H1 (cell line): Measurements from ENCODE around the gene ADH4. TPM values are rescaled to one million over a fixed set of nuclear protein-coding genes. Genes with fewer than 3 reads are reported as not detected.

Experiments
- CTCF ChIA-PET: fragments of 300-600 bp; sonication (Branson Sonifier 250); formaldehyde crosslinking; loops from one replicate; lab custom pipeline; 2021; ENCODE audit not compliant: partially characterized antibody; lab: Charles Lee
- POLR2A ChIA-PET: fragments of 300-600 bp; sonication (Branson Sonifier 250); formaldehyde crosslinking; loops from one replicate; lab custom pipeline; 2021; ENCODE audit warnings: inconsistent platforms; ENCODE audit not compliant: partially characterized antibody; lab: Charles Lee
- DNase-seq, 2 experiments: peaks; one replicate each; pipeline versions ENCODE4 v3.0.0 to v3.0.0-alpha.2; 2010 to 2022; ENCODE audit warnings: low spot score in 2 of 2, low read depth in 1 of 2, mixed read lengths in 1 of 2
- FAIRE-seq: peaks from 2 replicates; lab custom pipeline; 2011; peaks lifted over from hg19 to GRCh38; lab: Jason Lieb, UNC
- H2AFZ ChIP-seq: 2 replicates; pipeline ENCODE4 v1.8.1; 2012; ENCODE audit warnings: low read length, inconsistent platforms
- H2AK5ac ChIP-seq: 2 replicates; pipeline ENCODE4 v1.6.1; 2013; ENCODE audit warnings: low read depth, low read length
- H2BK120ac ChIP-seq: replicated peaks from 2 replicates; pipeline ENCODE3; 2013; ENCODE audit warnings: low read depth, low read length, inconsistent platforms
- H2BK12ac ChIP-seq: 2 replicates; pipeline ENCODE4 v1.6.1; 2013; ENCODE audit warnings: low read depth, low read length
- H2BK15ac ChIP-seq: 2 replicates; pipeline ENCODE4 v1.6.1; 2013; ENCODE audit warnings: low read length
- H2BK20ac ChIP-seq: 2 replicates; pipeline ENCODE4 v1.6.1; 2013; ENCODE audit warnings: low read length
- H2BK5ac ChIP-seq: 2 replicates; pipeline ENCODE4 v1.6.1; 2013; ENCODE audit warnings: low read depth, low read length
- H3K14ac ChIP-seq: 2 replicates; pipeline ENCODE4 v1.6.1; 2013; ENCODE audit warnings: inconsistent platforms; ENCODE audit not compliant: insufficient read length
- H3K18ac ChIP-seq: 2 replicates; pipeline ENCODE4 v1.6.1; 2013; ENCODE audit warnings: low read length; ENCODE audit errors: extremely low read depth
- H3K23ac ChIP-seq: 2 replicates; pipeline ENCODE4 v1.6.1; 2013; ENCODE audit warnings: inconsistent platforms; ENCODE audit not compliant: insufficient read length
- H3K23me2 ChIP-seq: 2 replicates; pipeline ENCODE4 v1.6.1; 2013; ENCODE audit warnings: low read depth, low read length
- H3K27ac ChIP-seq: 2 replicates; pipeline ENCODE4 v1.6.1; 2011; ENCODE audit warnings: low read depth, low read length, inconsistent platforms
- H3K27me3 ChIP-seq, 4 experiments: replicated peaks in 1 of 4; 1 replicate in 1 of 4; 2 replicates in 3 of 4; pipeline versions ENCODE4 v1.6.1 to v1.8.1; 2011 to 2013; ENCODE audit warnings: low read length in 3 of 4, mild to moderate bottlenecking in 3 of 4, inconsistent platforms in 2 of 4, mixed read lengths in 2 of 4, moderate library complexity in 1 of 4; ENCODE audit not compliant: control insufficient read depth in 3 of 4, insufficient read depth in 3 of 4; ENCODE audit errors: extremely low read depth in 1 of 4
- H3K36me3 ChIP-seq, 4 experiments: 2 replicates each; pipeline versions ENCODE4 v1.6.1 to v1.8.1; 2011 to 2013; ENCODE audit warnings: mild to moderate bottlenecking in 4 of 4, low read length in 3 of 4, moderate library complexity in 2 of 4, control low read depth in 1 of 4, inconsistent platforms in 1 of 4; ENCODE audit not compliant: insufficient read depth in 4 of 4, control insufficient read depth in 2 of 4
- H3K4ac ChIP-seq: replicated peaks from 2 replicates; pipeline ENCODE3; 2013; ENCODE audit warnings: low read length, low read depth, mixed read lengths, inconsistent platforms; ENCODE audit not compliant: insufficient read length
- H3K4me1 ChIP-seq, 4 experiments: replicated peaks in 1 of 4; 1 replicate in 1 of 4; 2 replicates in 3 of 4; pipeline versions ENCODE4 v1.6.1 to v1.8.1; 2011 to 2013; ENCODE audit warnings: low read length in 3 of 4, inconsistent platforms in 2 of 4, mixed read lengths in 1 of 4; ENCODE audit not compliant: insufficient read depth in 4 of 4, control insufficient read depth in 3 of 4
- H3K4me2 ChIP-seq, 2 experiments: 2 replicates each; pipeline versions ENCODE4 v1.6.1 to v1.8.1; 2011 to 2013; ENCODE audit warnings: low read depth in 2 of 2, low read length in 2 of 2, control low read depth in 1 of 2, inconsistent platforms in 1 of 2, mild to moderate bottlenecking in 1 of 2; ENCODE audit not compliant: insufficient read depth in 1 of 2
- H3K4me3 ChIP-seq, 4 experiments: fragments of 200-600, 300-600 bp in 1 of 4; sonication (generic), shearing (Covaris generic), sonication (Bioruptor Twin) in 1 of 4; 2 replicates each; pipeline versions ENCODE4 v1.5.1 to v1.8.1; 2011 to 2016; ENCODE audit warnings: low read length in 4 of 4, low read depth in 3 of 4, control low read depth in 2 of 4, inconsistent platforms in 2 of 4, mild to moderate bottlenecking in 2 of 4, mixed read lengths in 1 of 4, moderate library complexity in 1 of 4; ENCODE audit not compliant: insufficient read depth in 2 of 4; ENCODE audit errors: extremely low read depth in 1 of 4
- H3K56ac ChIP-seq: replicated peaks from 2 replicates; pipeline ENCODE3; 2013; ENCODE audit warnings: low read depth, mild to moderate bottlenecking, mixed read lengths, low read length, inconsistent platforms; ENCODE audit not compliant: insufficient read length
- H3K79me1 ChIP-seq: 2 replicates; pipeline ENCODE4 v1.6.1; 2013; ENCODE audit warnings: low read depth, low read length, control low read depth
- H3K79me2 ChIP-seq, 2 experiments: 2 replicates each; pipeline versions ENCODE4 v1.6.1 to v1.8.1; 2012 to 2013; ENCODE audit warnings: low read length in 2 of 2, mild to moderate bottlenecking in 2 of 2, inconsistent platforms in 1 of 2; ENCODE audit not compliant: insufficient read depth in 2 of 2, control insufficient read depth in 1 of 2
- H3K9ac ChIP-seq, 4 experiments: replicated peaks in 1 of 4; 1 replicate in 1 of 4; 2 replicates in 3 of 4; pipeline versions ENCODE4 v1.6.1 to v1.8.1; 2011 to 2013; ENCODE audit warnings: low read depth in 3 of 4, low read length in 3 of 4, control low read depth in 2 of 4, mild to moderate bottlenecking in 2 of 4, moderate library complexity in 2 of 4, inconsistent platforms in 1 of 4; ENCODE audit errors: extremely low read depth in 1 of 4
- H3K9me3 ChIP-seq, 2 experiments: 2 replicates each; pipeline versions ENCODE4 v1.6.1 to v1.8.1; 2012 to 2013; ENCODE audit warnings: mild to moderate bottlenecking in 2 of 2, moderate library complexity in 2 of 2, control low read depth in 1 of 2, inconsistent platforms in 1 of 2, low read depth in 1 of 2, low read length in 1 of 2, mixed read lengths in 1 of 2; ENCODE audit not compliant: insufficient read depth in 2 of 2
- H4K20me1 ChIP-seq, 2 experiments: replicated peaks in 1 of 2; 2 replicates each; pipeline versions ENCODE3 to v1.8.1; 2011 to 2013; ENCODE audit warnings: inconsistent platforms in 2 of 2, low read length in 2 of 2, mild to moderate bottlenecking in 1 of 2; ENCODE audit not compliant: insufficient read depth in 2 of 2, control insufficient read depth in 1 of 2
- H4K5ac ChIP-seq: 2 replicates; pipeline ENCODE4 v1.6.1; 2013; ENCODE audit warnings: low read length, low read depth, mixed read lengths, inconsistent platforms; ENCODE audit not compliant: insufficient read length
- H4K8ac ChIP-seq: 2 replicates; pipeline ENCODE4 v1.8.0; 2013; ENCODE audit warnings: mild to moderate bottlenecking, moderate library complexity, low read length, inconsistent platforms; ENCODE audit not compliant: insufficient read depth; ENCODE audit errors: extremely low read depth
- H4K91ac ChIP-seq: replicated peaks from 2 replicates; pipeline ENCODE3; 2013; ENCODE audit warnings: low read length, mixed read lengths, inconsistent platforms; ENCODE audit not compliant: insufficient read length
- EGR1 ChIP-seq: IDR thresholded peaks from 2 replicates; pipeline ENCODE4 v1.6.1; 2011; ENCODE audit warnings: low read depth, low read length, borderline replicate concordance
- POLR2A ChIP-seq, 2 experiments: IDR thresholded peaks; 1 replicate in 1 of 2; 2 replicates in 1 of 2; pipeline ENCODE4 v1.6.1; 2011; ENCODE audit warnings: low read depth in 2 of 2, low read length in 2 of 2, mild to moderate bottlenecking in 2 of 2; ENCODE audit errors: control extremely low read depth in 1 of 2
- SP1 ChIP-seq: IDR thresholded peaks from 2 replicates; pipeline ENCODE4 v1.6.1; 2011; ENCODE audit warnings: low read depth, low read length
- WGBS, 2 experiments: shearing (Covaris generic) in 1 of 2; methylation state at CpG; one replicate each; pipeline versions ENCODE4 v1.1.6 to v1.1.7; 2013 to 2015; ENCODE audit warnings: low lambda C conversion rate in 2 of 2, mixed read lengths in 2 of 2, inconsistent platforms in 1 of 2, low coverage in 1 of 2, missing lambda C conversion rate in 1 of 2; ENCODE audit not compliant: insufficient replicate concordance in 2 of 2, insufficient coverage in 1 of 2, insufficient read length in 1 of 2; ENCODE audit errors: extremely low coverage in 1 of 2, missing lambda C conversion rate in 1 of 2; 5-methylcytosine and 5-hydroxymethylcytosine counted together
- polyA plus RNA-seq, 7 experiments: library from polyadenylated mRNA; depleted of rRNA in 3 of 7; stranded (reverse) in 5 of 7; unstranded in 2 of 7; fragments of >200 nt in 5 of 7; fragments of 200-250 nt in 2 of 7; gene quantifications; 1 replicate in 5 of 7; 2 replicates in 1 of 7; 4 replicates in 1 of 7; pipeline versions ENCODE4 v1.2.1 to v1.2.3, GENCODE V29; 2011 to 2013; ENCODE audit warnings: missing spikeins in 2 of 7, mixed read lengths in 2 of 7
- total RNA-seq: library from RNA; stranded (reverse); fragmentation: NEBNext Ultra II Directional; extraction: Animal tissue kit (Norgen Biotek cat#: 25700); gene quantifications from 2 replicates; pipeline ENCODE4 v1.2.1, GENCODE V29; 2021

ADH4 gene
- total and polyA plus RNA-seq, 2 of the 8 experiments (the other 6 are each of a cell fraction or from before 2014, with no cell fraction given): not detected

GRCh38 chr4:99190336-99190735 is 46.2 kb upstream of the ADH4 start:
- Histone ChIP-seq H3K23me2 (no peaks in the 10 kb centered on the region), H3K14ac (no peak overlapping the region), H3K4ac (no peak overlapping the region), H3K9me3 (peaks cover 4 to 14% of the 10 kb centered on the region in 2 experiments), H3K27me3 (no peaks in the 10 kb centered on the region), H4K20me1 (no peaks in the 10 kb centered on the region), H3K79me1 (no peaks in the 10 kb centered on the region), H2AK5ac (no peak overlapping the region), H4K8ac (no peak overlapping the region), H3K79me2 (no peaks in the 10 kb centered on the region), H4K5ac (no peak overlapping the region), H3K9ac (no peak overlapping the region), H2BK120ac (no peak overlapping the region), H3K4me2 (no peak overlapping the region), H2BK20ac (no peak overlapping the region), H3K56ac (no peak overlapping the region), H3K4me3 (no peak overlapping the region), H2BK15ac (no peak overlapping the region), H3K4me1 (no peaks in the 10 kb centered on the region), H2AFZ (no peak overlapping the region), H3K36me3 (no peaks in the 10 kb centered on the region; a peak in 1 of 8 replicates), H3K27ac (no peak overlapping the region)
- POLR2A ChIA-PET: no interaction called here
- no peak for FAIRE-seq
- CTCF ChIA-PET: interaction anchor here (1.4 kb wide), 1 partner anchor 213 kb away, joined by 3 read pairs; no protein-coding TSS in a partner anchor
- TF ChIP-seq SP1 (no peak), POLR2A (IDR thresholded peaks at IDR 0.05; ENCODE audit: control extremely low read depth in 1 of 2, low read depth in 2 of 2, low read length in 2 of 2) (no peak), EGR1 (no peak)
- TF ChIP-seq, all 59 proteins: peak for 0
- WGBS, 2 experiments: 82% methylated on average over 5 of the region's 5 CpGs; no CpG with 5 or more reads in 1 of the 2 experiments
- no peak for DNase-seq
- Histone ChIP-seq H4K91ac (no peak overlapping the region), H2BK5ac (no peak overlapping the region), H2BK12ac (no peak overlapping the region), H3K23ac (no peak overlapping the region), H3K18ac (no peak overlapping the region)
